Esophagus squamous epithelium (tissue), 4 donors: ENCODE data around the gene C1QTNF9B.

Experiments
- CTCF ChIP-seq, 6 experiments: fragments of 450-650 bp in 4 of 6; fragments of 200-600 bp in 2 of 6; sonication (generic) in 2 of 6; IDR thresholded peaks; one replicate each; pipeline ENCODE4 v1.5.1; 2016 to 2019; ENCODE audit warnings: antibody characterized with exemption in 6 of 6, mild to moderate bottlenecking in 4 of 6, moderate library complexity in 4 of 6
- POLR2A ChIP-seq, 4 donors: fragments of 450-650 bp; IDR thresholded peaks; one replicate each; pipeline ENCODE4 v1.6.1; 2017; ENCODE audit warnings: antibody characterized with exemption in 4 of 4, mild to moderate bottlenecking in 4 of 4, moderate library complexity in 3 of 4

DNA sequence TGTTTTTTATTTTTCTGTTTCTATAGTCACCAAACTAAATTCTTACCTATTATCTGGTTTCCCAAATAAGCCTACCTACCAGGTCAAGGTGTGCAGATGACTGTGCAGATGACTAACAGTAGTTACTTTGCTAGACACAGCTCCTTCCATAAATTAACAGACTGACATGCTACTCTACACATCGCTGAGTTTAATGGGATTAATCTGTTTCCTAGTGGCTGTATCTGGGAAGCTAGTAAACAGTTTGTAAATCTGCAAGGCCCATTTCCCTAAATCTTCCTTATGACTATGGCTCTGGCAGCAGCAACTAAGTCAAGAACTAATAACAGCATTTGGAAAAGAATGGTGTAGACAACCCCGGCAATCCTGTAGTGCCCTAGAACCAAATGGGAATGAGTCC is 36.0 kb downstream of the C1QTNF9B start:
- no peak for TF ChIP-seq CTCF (IDR thresholded peaks at IDR 0.05)
- no peak for TF ChIP-seq POLR2A (IDR thresholded peaks at IDR 0.05)
